Right ventricle myocardium inferior (tissue), 1 donor: ENCODE results near the gene SLC25A15. TPM values are rescaled to one million over a fixed set of nuclear protein-coding genes. Genes with fewer than 3 reads are reported as not detected.
"Not testable (repeated sequence)": the region's sequence is repeated elsewhere in the genome, so short reads cannot be mapped to it uniquely, and the experiment has no call there.

Experiments used
- ATAC-seq: fragments of 200-7000 bp; cut with Tn5 transposase; one replicate; pipeline ENCODE4 v1.9.1; 2020; ENCODE audit warnings: mild to moderate bottlenecking, moderate library complexity
- DNase-seq: peaks from one replicate; pipeline ENCODE4 v3.0.0; 2021; ENCODE audit errors: missing footprints
- intact Hi-C: fragments of 100-400 bp; cut with DNase I; formaldehyde crosslinking; loops from one replicate; pipeline ENCODE4 v1.11.0; 2022
- microRNA-seq: library from miRNA; unstranded; fragments of <30 nt; microRNA quantifications from one replicate; pipeline ENCODE4 v1.2.0, GENCODE V29; 2020
- total RNA-seq: library from RNA; stranded (reverse); fragmentation: NEBNext Ultra II Directional; extraction: Animal tissue kit (Norgen Biotek cat#: 25700); gene quantifications from one replicate; pipeline ENCODE4 v1.2.1, GENCODE V29; 2021
- donor health status: DM: no; HTN: yes; CAD: no; lungs with severe emphysema.

The SLC25A15 gene
- total RNA-seq, 1 donor from 2014 or later: 4.8 TPM

- ATAC-seq: no peak
- intact Hi-C loops: no loop called here
- DNase-seq: no peak
These were observed 12.1 kb downstream of the SLC25A15 start for GRCh38 chr13:40801255-40802217.

GRCh38 chr13:40803316-40803715 lies 13.9 kb downstream of the SLC25A15 start:
- no peak for DNase-seq
- no peak for ATAC-seq
- intact Hi-C loops: no loop called here

DNA sequence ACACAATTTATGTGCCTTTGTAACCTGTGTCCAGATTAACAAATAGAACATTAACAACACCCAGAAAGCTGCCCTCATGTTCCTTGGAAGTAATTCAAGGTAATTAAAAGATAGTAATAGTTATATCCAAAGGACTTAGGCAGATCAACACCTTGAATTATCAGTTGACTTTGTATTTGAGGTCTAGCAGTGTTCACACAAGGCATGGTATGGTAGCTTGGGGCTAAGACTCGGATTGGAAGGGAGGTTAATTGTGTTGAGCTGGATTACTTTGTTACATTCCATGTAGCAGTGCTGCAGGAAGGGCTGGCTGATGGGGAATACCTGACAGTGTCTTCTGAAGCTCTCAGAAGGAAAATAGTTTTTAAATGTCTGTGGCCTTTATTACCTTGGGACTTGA lies 16.8 kb downstream of the SLC25A15 start:
- intact Hi-C loops: no loop called here
- ATAC-seq: no peak

DNA sequence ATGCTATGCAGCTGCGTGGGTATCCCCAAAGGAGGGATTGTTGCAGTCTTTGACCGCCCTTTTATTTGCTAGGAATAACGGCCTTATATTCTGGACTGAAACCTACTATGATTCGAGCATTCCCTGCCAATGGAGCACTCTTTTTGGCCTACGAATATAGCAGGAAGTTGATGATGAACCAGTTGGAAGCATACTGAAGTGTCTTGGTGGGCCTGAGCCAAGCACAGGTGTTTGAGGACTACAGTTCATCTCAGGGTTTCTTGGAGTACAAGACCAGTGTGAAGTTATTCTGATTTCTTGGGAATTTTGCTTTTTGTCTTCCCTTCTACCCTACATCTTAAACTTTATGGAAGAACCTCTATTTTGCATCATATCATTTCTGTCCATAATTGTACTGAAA lies 20.1 kb downstream of the SLC25A15 start:
- no peak for DNase-seq
- intact Hi-C loops: no loop called here
- ATAC-seq: no peak

More for the DNA sequence above, 16.8 kb downstream of the SLC25A15 start:
- DNase-seq: no peak

DNA sequence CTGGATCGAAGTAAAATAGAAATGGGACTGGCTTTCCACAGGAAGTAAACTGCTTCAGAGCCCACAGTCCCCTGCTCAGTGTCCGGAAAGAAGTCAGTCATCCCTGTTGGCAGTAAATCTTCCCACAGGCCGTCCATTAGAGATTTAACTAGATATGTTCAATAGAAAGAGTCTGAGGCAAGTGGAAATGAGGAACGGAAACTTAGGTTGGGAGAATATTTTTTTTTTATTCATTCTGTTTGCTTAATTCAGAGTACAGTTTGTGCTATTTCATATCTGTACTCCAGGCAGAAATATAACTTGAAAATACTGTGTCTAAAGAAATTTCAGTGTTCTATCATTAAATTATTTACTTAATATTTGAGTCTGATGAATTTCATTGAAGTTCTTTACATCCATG lies 22.7 kb downstream of the SLC25A15 start:
- ATAC-seq: no peak
- intact Hi-C loops: no loop called here
- no peak for DNase-seq

DNA sequence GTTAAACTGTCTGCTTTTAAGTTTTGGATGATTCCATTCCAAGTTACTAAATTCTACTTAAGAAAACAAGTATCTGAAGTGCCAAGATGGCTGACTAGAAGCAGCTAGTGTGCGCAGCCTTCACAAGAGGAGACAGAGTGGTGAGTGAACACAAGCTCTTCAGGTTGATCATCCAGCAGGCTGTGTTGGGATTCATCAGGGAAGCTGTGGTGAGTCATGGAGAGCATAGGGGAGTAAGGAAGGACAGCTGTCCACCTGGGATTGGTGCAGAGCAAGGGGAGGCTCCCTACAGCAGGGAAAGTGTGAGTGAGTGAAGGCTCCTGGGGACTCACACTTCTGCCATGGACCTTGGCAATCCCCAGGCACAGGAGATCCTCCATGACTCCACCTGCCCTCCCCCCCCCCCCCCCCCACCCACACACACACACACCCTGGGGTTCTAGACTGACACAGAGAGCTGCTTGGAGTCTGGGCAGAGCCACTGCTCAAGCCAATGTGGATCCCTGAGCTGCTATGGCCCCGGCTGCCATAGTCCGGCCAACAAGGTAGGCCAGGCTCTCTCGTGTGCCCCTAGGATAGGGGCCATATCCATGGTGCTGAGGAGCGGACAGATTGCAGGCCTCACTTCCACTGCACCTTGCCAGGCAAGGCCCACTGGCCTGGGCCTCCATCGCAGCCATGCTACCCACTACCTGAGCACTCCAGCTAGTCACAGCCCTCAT lies 23.5 kb downstream of the SLC25A15 start:
- ATAC-seq (no peak), DNase-seq (no peak)
- intact Hi-C loops: no loop called here

DNA sequence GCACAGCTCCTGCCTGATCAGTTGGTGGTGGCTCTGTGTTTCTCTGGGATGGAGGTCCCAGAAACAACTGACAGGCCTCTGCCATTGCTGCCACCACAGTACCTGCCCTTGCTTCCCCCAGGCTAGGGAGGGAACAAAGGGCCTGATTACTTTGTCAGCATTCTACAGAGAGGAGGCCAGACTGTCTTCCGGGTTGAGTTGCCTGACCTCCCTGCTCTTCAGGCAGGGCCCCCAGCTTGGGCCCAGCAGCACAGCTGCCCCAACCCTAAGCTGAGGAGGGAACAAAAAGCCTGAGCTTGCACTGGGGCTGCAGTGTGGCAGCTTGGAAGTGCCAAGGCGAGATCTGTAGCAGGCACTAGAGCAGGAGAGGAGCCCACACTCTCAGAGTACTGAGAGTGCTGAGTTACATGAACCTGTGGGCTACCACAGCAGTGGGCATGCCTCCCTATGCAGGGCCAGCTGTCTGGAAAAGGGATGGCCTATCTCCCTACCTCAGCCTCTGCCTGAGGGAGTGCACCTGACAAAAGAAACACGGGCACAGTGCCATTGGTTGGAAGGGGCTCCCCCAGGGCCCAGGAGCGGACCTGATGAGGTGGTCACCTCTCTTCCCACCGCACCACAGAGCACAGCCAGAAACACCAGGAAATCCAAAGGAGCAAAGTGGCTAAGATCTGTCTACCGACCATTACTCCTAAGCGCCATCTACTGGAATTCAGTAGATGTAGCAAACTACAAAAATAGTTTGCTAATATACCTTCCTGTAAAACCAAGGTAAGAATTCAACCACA lies 24.4 kb downstream of the SLC25A15 start:
- intact Hi-C loops: no loop called here
- no peak for DNase-seq
- no peak for ATAC-seq

- no peak for ATAC-seq
- intact Hi-C loops: no loop called here
- no peak for DNase-seq
These were observed 25.4 kb downstream of the SLC25A15 start for GRCh38 chr13:40814803-40815202.

DNA sequence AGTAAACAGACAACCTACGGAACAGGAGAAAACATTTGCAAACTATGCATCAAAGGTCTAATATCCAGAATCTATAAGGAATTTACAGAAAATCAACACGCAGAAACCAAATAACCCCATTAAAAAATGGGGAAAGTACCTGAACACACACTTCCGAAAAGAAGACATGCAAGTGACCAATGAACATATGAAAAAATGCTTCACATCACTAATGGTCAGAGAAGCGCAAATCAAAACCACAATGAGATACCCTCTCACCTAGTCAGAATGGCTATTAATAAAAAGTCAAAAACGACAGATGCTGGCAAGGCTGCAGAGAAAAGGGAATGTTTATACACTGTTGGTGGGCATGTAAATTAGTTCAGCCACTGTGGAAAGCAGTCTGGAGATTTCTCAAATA lies 29.5 kb downstream of the SLC25A15 start:
- ATAC-seq (no peak), DNase-seq (no peak)
- intact Hi-C loops: no loop called here

DNA sequence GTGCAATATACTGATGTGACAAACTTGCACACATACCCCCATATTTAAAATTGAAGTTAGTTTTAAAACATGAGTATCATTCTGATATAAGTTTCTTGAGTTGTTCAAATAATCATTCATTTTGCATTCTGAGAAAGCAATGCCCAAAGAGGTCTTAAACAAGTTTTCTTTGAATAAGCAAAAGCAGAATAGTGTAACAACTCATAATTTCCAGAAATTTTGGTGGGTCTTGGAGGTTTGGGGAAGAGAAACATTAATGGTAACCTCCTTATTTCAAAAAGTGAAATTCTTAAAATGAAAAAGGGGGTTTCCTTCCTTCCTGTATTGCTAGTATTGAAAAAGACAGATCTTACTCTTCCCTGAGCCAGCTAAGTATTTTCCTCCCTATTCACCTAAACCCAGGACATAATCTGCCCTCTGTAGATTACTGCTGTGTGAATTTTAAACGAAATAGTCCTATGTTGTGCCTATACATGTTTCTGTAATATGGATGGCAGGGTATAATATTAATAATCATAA lies 30.4 kb downstream of the SLC25A15 start:
- intact Hi-C loops: no loop called here
- ATAC-seq (no peak), DNase-seq (no peak)

DNA sequence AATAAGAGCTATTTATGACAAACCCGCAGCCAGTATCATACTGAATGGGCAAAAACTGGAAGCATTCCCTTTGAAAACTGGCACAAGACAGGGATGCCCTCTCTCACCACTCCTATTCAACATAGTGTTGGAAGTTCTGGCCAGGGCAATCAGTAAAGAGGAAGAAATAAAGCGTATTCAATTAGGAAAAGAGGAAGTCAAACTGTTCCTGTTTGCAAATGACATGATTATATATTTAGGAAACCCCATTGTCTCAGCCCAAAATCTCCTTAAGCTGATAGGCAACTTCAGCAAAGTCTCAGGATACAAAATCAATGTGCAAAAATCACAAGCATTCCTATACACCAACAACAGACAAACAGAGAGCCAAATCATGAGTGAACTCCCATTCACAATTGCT lies 50.3 kb downstream of the SLC25A15 start:
- intact Hi-C loops: not testable (repeated sequence)

DNA sequence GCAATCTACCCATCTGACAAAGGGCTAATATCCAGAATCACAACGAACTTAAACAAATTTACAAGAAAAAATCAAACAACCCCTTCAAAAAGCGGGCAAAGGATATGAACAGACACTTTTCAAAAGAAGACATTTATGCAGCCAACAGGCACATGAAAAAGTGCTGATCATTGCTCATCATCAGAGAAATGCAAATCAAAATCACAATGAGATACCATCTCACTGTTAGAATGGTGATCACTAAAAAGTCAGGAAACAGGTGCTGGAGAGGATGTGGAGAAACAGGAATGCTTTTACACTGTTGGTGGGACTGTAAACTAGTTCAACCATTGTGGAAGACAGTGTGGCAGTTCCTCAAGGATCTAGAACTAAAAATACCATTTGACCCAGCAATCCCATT lies 51.5 kb downstream of the SLC25A15 start:
- DNase-seq, ATAC-seq, intact Hi-C loops: not testable (repeated sequence)

More for the DNA sequence above, 50.3 kb downstream of the SLC25A15 start:
- not testable (repeated sequence) for DNase-seq, ATAC-seq

Small RNAs within 50 kb of the gene (microRNA-seq; reads per million reads assigned to microRNA genes)
- gene MIR621: not detected

Other genes starting within 250 kb of the SLC25A15 start
- gene FOXO1, start 123.0 kb upstream of the SLC25A15 start, total RNA-seq: 14.5 TPM
- gene MRPS31, start 18.4 kb upstream of the SLC25A15 start, total RNA-seq: 30.0 TPM
- 36.7 TPM for gene ELF1, start 229.7 kb downstream of the SLC25A15 start, total RNA-seq